Karpas-422 (cell line): ENCODE data around the gene MYH3. TPM values are rescaled to one million over a fixed set of nuclear protein-coding genes. Genes with fewer than 3 reads are reported as not detected.

ENCODE experiments used
- DNase-seq: peaks from one replicate; pipeline ENCODE4 v3.0.0-alpha.2; 2015
- H2AFZ ChIP-seq: fragments of 200-600 bp; sonication (generic); 2 replicates; pipeline ENCODE4 v1.6.1; 2014; ENCODE audit warnings: antibody characterized with exemption, low read length, mixed read lengths
- H3K27ac ChIP-seq: fragments of 200-600 bp; sonication (generic); 2 replicates; pipeline ENCODE4 v1.5.1; 2014; ENCODE audit warnings: mild to moderate bottlenecking, low read length, moderate library complexity
- H3K27me3 ChIP-seq: fragments of 200-600 bp; sonication (generic); 2 replicates; pipeline ENCODE4 v1.6.1; 2014; ENCODE audit warnings: low read length, mixed read lengths
- H3K36me3 ChIP-seq: fragments of 200-600 bp; sonication (generic); 2 replicates; pipeline ENCODE4 v1.6.1; 2014; ENCODE audit warnings: low read length, mixed read lengths; ENCODE audit not compliant: insufficient read depth
- H3K4me1 ChIP-seq: fragments of 200-600 bp; sonication (generic); 2 replicates; pipeline ENCODE4 v1.6.1; 2014; ENCODE audit warnings: mild to moderate bottlenecking, low read length, mixed read lengths
- H3K4me2 ChIP-seq: fragments of 200-600 bp; sonication (generic); 2 replicates; pipeline ENCODE4 v1.6.1; 2014; ENCODE audit warnings: low read length, low read depth, mild to moderate bottlenecking; ENCODE audit not compliant: poor library complexity, severe bottlenecking
- H3K4me3 ChIP-seq: fragments of 200-600 bp; sonication (generic); 2 replicates; pipeline ENCODE4 v1.5.1; 2014; ENCODE audit warnings: mild to moderate bottlenecking, antibody characterized with exemption, low read length, mixed read lengths
- H3K79me2 ChIP-seq: fragments of 200-600 bp; sonication (generic); 2 replicates; pipeline ENCODE4 v1.6.1; 2014; ENCODE audit warnings: mild to moderate bottlenecking, low read length, mixed read lengths
- H3K9ac ChIP-seq: fragments of 200-600 bp; sonication (generic); 2 replicates; pipeline ENCODE4 v1.6.0; 2014; ENCODE audit warnings: low read length
- H3K9me2 ChIP-seq: fragments of 200-600 bp; sonication (generic), shearing (Covaris generic); replicated peaks from 2 replicates; pipeline ENCODE4 v1.6.0; 2014; ENCODE audit warnings: mild to moderate bottlenecking, low read length, moderate library complexity; ENCODE audit not compliant: insufficient read depth
- H3K9me3 ChIP-seq: fragments of 300-700, 200-600 bp; sonication (generic); 2 replicates; pipeline ENCODE4 v1.6.1; 2014; ENCODE audit warnings: low read length, mixed read lengths
- H4K20me1 ChIP-seq: fragments of 200-600 bp; sonication (generic); 2 replicates; pipeline ENCODE4 v1.6.1; 2014; ENCODE audit warnings: mild to moderate bottlenecking, antibody characterized with exemption, low read length, low read depth; ENCODE audit not compliant: insufficient read depth
- total RNA-seq: library from RNA; depleted of rRNA; stranded (reverse); fragments of >200 nt; shearing (Covaris generic); gene quantifications from 2 replicates; pipeline ENCODE4 v1.2.3, GENCODE V29; 2014; ENCODE audit warnings: low replicate concordance

Gene MYH3
- total RNA-seq, 1 experiment from 2014 or later = 1.0 TPM

DNA sequence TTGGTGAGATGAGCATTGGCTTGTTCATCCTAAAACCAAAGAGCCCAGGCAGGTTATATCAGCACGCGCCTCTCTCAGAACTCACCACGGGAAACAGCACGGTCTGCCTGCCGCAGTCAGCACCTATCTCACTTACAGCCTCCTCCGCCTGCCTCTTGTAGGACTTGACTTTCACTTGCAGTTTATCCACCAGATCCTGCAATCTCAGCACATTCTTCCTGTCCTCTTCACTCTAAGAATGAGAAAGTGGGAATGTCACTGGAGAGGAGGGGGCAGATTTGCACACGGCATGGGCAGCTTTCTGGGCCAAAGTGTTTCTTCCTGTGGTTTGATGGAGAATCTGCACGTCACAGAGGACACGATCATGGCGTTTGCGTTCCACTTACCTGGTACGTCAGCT is 27.4 kb downstream of the MYH3 start:
- H3K27ac ChIP-seq = no peak overlapping the region
- H3K9ac ChIP-seq = no peak overlapping the region
- H4K20me1 ChIP-seq = no peaks in the 10 kb centered on the region
- DNase-seq = no peak
- no peak overlapping the region for H3K4me3 ChIP-seq
- H3K4me1 ChIP-seq = peaks cover 7% of the 10 kb centered on the region
- H3K79me2 ChIP-seq = no peaks in the 10 kb centered on the region
- no peak overlapping the region for H2AFZ ChIP-seq
- H3K36me3 ChIP-seq = no peaks in the 10 kb centered on the region; the same call in 1 of the 2 replicates
- no peaks in the 10 kb centered on the region for H3K27me3 ChIP-seq
- no peaks in the 10 kb centered on the region for H3K9me3 ChIP-seq
- H3K4me2 ChIP-seq = no peak overlapping the region
- no peaks in the 10 kb centered on the region for H3K9me2 ChIP-seq

DNA sequence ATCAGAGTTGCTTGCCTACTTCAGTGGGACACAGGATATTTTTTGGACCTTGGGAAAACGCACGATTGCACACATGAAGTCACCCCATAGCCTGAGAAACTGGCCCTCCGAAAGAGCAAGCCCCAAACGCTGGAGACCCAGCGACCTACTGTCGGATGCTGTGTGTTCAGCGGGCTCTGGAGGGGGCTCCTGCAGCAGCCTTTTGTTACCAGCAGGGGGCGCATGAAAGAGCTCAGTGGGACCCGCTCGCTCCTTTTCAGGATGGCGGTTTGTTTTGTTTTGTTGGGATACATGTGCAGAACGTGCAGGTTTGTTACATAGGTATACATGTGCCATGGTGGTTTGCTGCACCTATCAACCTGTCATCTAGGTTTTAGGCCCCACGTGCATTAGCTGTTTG is 28.4 kb downstream of the MYH3 start:
- Histone ChIP-seq H3K27me3 (no peaks in the 10 kb centered on the region), H3K9ac (no peak overlapping the region), H4K20me1 (no peaks in the 10 kb centered on the region), H3K36me3 (no peaks in the 10 kb centered on the region; the same call in 1 of the 2 replicates), H3K9me2 (no peaks in the 10 kb centered on the region), H3K4me3 (no peak overlapping the region), H3K9me3 (no peaks in the 10 kb centered on the region), H3K4me1 (peaks cover 4% of the 10 kb centered on the region), H3K4me2 (no peak overlapping the region), H3K79me2 (no peaks in the 10 kb centered on the region), H3K27ac (no peak overlapping the region), H2AFZ (no peak overlapping the region)
- peak; percentile 44 for DNase-seq

DNA sequence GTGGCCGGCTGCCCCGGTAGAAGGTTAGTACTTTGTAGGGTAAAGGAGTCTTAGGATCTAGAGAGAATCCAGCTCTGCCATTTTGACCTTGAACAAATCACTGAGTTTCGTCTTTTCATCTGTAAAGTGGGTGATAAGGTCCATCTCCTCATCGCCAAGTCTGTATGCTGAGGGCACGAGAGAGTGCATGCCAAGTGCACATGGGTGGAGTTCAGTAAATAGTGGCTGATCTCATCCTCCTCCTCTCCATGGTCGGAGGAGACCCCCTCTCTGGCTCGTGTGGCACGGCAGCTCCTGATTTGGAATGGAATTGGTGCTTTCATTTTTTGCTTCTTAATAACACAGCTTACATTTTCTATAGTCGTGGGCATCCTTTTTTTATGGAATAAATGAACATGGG is 30.7 kb downstream of the MYH3 start:
- Histone ChIP-seq H3K79me2 (no peaks in the 10 kb centered on the region), H3K27me3 (no peaks in the 10 kb centered on the region), H3K4me3 (no peak overlapping the region), H3K27ac (no peak overlapping the region), H3K36me3 (no peaks in the 10 kb centered on the region; the same call in 1 of the 2 replicates), H3K9me2 (no peaks in the 10 kb centered on the region), H3K9me3 (no peaks in the 10 kb centered on the region), H3K9ac (no peak overlapping the region), H4K20me1 (no peaks in the 10 kb centered on the region), H3K4me2 (no peak overlapping the region), H2AFZ (no peak overlapping the region), H3K4me1 (no peaks in the 10 kb centered on the region)
- no peak for DNase-seq

DNA sequence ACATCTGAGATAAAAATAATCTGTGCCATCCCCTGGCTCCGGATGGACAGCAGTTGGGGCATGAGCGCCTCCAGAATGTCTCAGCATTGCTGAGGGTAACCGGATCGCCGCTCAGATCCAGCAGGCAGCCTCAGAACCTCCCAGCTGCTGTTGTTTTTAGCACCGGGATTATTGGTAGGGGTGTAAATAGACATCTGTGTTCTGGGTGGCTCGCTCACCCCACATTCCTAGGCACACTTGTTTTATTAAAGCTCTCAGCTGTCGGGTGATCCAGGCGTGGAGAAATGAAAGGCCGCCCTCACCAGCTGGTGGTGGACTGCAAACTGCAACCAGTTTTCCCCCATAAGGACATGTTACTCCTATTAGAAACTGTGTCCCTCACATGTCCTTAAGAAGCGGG is 32.1 kb downstream of the MYH3 start:
- no peaks in the 10 kb centered on the region for H3K79me2 ChIP-seq
- no peak overlapping the region for H3K27ac ChIP-seq
- no peak overlapping the region for H3K4me2 ChIP-seq
- H3K9ac ChIP-seq = no peak overlapping the region
- no peak overlapping the region for H3K4me3 ChIP-seq
- no peak overlapping the region for H2AFZ ChIP-seq
- DNase-seq = no peak
- H3K4me1 ChIP-seq = no peaks in the 10 kb centered on the region
- H3K36me3 ChIP-seq = no peaks in the 10 kb centered on the region; the same call in 1 of the 2 replicates
- H3K9me3 ChIP-seq = no peaks in the 10 kb centered on the region
- no peaks in the 10 kb centered on the region for H3K9me2 ChIP-seq
- no peaks in the 10 kb centered on the region for H3K27me3 ChIP-seq
- H4K20me1 ChIP-seq = no peaks in the 10 kb centered on the region

DNA sequence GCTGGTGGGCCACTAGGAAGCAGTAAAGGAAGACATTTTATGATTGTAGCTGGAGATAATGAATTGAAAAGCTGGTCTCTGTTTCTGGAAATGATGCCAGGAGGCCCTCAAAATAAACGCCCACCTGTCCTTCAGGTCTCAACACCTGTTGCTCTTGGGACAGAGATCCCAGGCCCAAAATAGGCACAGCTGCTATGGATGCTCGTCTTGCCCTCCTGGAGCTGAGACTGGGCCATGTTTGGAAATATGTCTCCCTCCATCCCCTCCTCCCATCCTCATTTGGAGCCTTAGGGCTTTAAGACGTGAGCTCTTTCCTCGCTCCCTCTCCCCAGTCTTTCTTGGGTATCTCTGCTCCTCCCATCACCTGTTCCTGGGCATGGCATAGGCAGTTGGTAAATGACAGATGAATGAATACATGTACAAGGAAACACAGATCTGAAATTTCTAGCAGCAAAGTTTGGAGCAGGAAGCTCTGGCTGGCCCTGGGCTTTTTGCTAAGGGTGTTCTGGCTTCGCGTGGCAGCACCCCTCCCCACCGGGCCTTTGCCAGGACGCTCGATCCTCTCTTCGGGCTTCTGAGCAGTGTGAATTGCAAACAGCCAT is 33.3 kb downstream of the MYH3 start:
- Histone ChIP-seq H3K9me2 (no peaks in the 10 kb centered on the region), H3K4me3 (no peak overlapping the region), H3K9me3 (no peaks in the 10 kb centered on the region), H3K4me2 (no peak overlapping the region), H3K4me1 (no peaks in the 10 kb centered on the region), H3K79me2 (no peaks in the 10 kb centered on the region), H3K36me3 (no peaks in the 10 kb centered on the region), H3K9ac (no peak overlapping the region), H3K27ac (no peak overlapping the region), H4K20me1 (no peaks in the 10 kb centered on the region), H2AFZ (no peak overlapping the region), H3K27me3 (no peaks in the 10 kb centered on the region)
- no peak for DNase-seq

DNA sequence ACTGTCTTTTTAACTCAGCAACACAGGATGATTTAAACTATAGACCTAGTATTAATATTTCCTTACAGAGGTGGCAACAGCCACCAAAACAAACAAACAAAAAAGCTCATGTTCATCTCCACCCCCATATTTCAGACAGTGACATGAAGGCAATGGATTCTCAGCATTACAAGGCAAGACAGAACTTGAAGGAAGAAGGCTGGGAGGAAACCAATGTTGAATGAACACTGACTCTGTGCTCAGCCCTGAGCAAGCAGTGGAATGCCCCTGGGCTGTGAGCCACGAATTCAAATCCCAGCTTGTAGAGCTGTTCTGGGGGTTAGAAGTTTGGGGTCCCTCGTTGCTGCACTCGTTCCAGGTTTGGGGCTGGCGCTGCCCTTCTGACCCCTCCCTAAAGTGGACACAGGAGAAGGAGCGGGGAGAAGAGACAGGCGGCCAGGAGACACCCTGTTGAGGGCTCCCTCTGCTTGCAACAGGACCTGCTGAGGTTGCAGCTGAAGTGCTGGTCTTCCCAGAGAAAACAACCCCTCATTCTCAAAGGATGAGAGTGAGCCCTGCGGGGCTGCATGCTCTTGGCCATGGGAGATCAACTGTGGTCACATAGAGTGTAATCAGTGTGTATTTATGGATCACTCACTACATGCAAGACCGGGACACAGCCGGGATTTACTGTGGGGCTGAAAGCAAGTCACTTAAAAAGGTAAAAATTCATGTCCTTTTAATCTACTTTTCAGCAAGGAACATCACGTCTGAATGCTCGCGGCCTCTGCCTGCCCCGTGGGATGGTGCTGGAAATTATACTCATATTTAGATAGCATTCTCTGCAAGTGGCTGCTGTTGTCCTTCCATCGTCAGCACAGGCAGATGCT is 34.3 kb downstream of the MYH3 start:
- Histone ChIP-seq H3K9ac (no peak overlapping the region), H3K9me3 (no peaks in the 10 kb centered on the region), H3K4me3 (no peak overlapping the region), H3K9me2 (no peaks in the 10 kb centered on the region), H3K27ac (no peak overlapping the region), H3K79me2 (no peaks in the 10 kb centered on the region), H3K4me2 (no peak overlapping the region), H3K36me3 (no peaks in the 10 kb centered on the region), H3K4me1 (no peaks in the 10 kb centered on the region), H4K20me1 (0 out of 2 replicates have a peak, but pooled peaks cover 2% of the 10 kb centered on the region), H2AFZ (no peak overlapping the region), H3K27me3 (no peaks in the 10 kb centered on the region)
- no peak for DNase-seq

DNA sequence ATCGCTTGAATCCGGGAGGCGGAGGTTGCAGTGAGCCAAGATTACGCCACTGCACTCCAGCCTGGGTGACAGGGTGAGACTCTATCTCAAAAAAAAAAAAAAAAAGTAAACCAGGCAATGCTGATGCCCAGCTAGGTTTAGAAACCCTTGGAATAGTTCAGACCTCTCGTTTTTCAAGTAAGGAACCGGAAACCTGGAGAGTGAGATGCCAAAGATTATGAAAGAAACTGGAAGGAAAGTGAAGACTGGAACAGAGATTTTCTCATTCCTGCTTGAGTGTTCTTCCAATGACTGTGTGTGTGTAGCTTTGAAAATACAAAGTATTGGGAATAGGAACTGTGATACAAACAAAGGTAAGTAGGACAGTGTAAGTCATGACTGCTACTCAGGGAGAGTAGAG is 35.7 kb downstream of the MYH3 start:
- H3K4me3 ChIP-seq = no peak overlapping the region
- no peak overlapping the region for H3K27ac ChIP-seq
- DNase-seq = no peak
- H3K36me3 ChIP-seq = no peaks in the 10 kb centered on the region
- 0 out of 2 replicates have a peak, but pooled peaks cover 2% of the 10 kb centered on the region for H4K20me1 ChIP-seq
- no peaks in the 10 kb centered on the region for H3K9me2 ChIP-seq
- H3K27me3 ChIP-seq = no peaks in the 10 kb centered on the region
- no peaks in the 10 kb centered on the region for H3K4me1 ChIP-seq
- no peak overlapping the region for H2AFZ ChIP-seq
- H3K79me2 ChIP-seq = no peaks in the 10 kb centered on the region
- no peaks in the 10 kb centered on the region for H3K9me3 ChIP-seq
- H3K4me2 ChIP-seq = no peak overlapping the region
- no peak overlapping the region for H3K9ac ChIP-seq

DNA sequence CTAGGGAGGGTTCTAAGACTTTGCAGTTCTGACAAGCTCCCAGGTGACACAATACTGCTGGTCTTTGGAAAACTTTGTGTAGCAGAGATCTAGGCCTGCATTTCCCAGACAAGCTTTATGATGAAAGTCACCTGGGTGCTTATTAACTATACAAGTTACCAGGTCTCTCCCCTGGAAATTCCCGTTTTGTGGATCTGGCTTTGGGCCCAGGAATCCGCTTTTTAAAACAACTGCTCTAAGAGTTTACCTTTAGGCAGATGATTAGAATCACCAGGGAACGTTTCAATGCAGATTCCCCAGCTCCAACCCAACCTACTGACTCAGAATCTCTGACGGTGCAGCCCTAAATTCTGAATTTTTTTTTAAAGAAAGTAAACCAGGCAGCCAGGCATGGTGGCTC is 36.3 kb downstream of the MYH3 start:
- no peaks in the 10 kb centered on the region for H3K79me2 ChIP-seq

More for the DNA sequence above, 36.3 kb downstream of the MYH3 start:
- Histone ChIP-seq H3K27ac (no peak overlapping the region), H3K4me2 (no peak overlapping the region), H3K9me3 (no peaks in the 10 kb centered on the region), H3K9ac (no peak overlapping the region), H3K36me3 (no peaks in the 10 kb centered on the region), H4K20me1 (0 out of 2 replicates have a peak, but pooled peaks cover 2% of the 10 kb centered on the region), H3K9me2 (no peaks in the 10 kb centered on the region), H3K4me3 (no peak overlapping the region), H3K4me1 (no peaks in the 10 kb centered on the region), H2AFZ (no peak overlapping the region), H3K27me3 (no peaks in the 10 kb centered on the region)
- no peak for DNase-seq
